GM18909 (cell line): ENCODE results near the gene CPEB3.
"Not testable (repeated sequence)": the region's sequence is repeated elsewhere in the genome, so short reads cannot be mapped to it uniquely, and the experiment has no call there.

ENCODE experiments used
- ATAC-seq: cut with Tn5 transposase; IDR thresholded peaks from one replicate; pipeline ENCODE4 v1.9.1; 2021; ENCODE audit warnings: mild to moderate bottlenecking; ENCODE audit not compliant: unreplicated experiment, poor library complexity

Gene CPEB3

DNA sequence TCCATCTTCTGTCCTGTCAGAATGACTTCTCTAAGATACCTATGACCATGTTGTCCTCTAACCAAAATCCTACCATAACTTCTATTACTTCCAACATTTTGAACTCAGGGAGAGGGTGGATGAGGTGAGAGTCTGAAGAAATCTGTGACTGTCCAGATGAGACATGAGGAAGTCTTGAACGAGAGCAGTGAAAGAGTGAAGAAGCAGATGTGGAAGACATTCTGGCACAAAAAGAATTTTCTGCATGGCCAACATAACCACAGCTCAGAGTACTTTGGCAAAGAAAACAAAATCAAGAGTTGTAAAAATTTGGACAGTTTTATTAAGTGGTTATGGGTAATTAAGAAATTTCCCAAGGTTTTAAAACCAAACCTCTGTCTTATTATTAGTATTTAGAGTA is 141.6 kb downstream of the CPEB3 start:
- ATAC-seq, result no peak

DNA sequence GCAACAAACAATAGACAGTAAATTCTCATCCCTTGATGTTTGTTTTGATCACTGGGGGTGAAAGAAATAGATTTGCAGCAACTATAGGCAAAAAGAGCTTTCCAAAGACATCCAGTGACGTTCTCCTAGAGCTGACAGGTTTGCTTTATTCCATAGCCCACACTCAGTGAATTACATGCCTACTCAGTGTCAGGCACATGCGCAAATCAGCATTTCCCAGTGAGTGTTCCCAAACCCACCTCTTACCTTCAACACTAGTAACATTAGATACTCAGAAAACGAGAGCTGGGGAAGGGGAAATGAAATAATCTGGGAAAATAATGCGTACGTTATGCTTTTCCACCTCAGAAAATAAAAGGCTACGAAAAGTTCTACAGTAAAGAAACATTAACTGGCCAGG is 144.1 kb downstream of the CPEB3 start:
- no peak for ATAC-seq

- ATAC-seq, result no peak
Measured at GRCh38 chr10:92146107-92146506, 144.8 kb downstream of the CPEB3 start.

GRCh38 chr10:92142949-92143348 is 147.9 kb downstream of the CPEB3 start:
- ATAC-seq, result no peak

- ATAC-seq, result no peak
Measured at GRCh38 chr10:92142512-92142911, 148.4 kb downstream of the CPEB3 start.

GRCh38 chr10:92141147-92141546 is 149.7 kb downstream of the CPEB3 start:
- ATAC-seq, result not testable (repeated sequence)

DNA sequence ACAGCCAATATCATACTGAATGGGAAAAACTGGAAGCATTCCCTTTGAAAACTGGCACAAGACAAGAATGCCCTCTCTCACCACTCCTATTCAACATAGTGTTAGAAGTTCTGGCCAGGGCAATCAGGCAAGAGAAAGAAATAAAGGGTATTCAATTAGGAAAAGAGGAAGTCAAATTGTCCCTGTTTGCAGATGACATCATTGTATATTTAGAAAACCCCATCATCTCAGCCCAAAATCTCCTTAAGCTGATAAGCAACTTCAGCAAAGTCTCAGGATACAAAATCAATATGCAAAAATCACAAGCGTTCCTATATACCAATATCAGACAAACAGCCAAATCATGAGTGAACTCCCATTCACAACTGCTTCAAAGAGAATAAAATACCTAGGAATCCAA is 156.8 kb downstream of the CPEB3 start:
- ATAC-seq, result not testable (repeated sequence)

- ATAC-seq, result no peak
Measured at GRCh38 chr10:92131275-92131820, 159.5 kb downstream of the CPEB3 start.

DNA sequence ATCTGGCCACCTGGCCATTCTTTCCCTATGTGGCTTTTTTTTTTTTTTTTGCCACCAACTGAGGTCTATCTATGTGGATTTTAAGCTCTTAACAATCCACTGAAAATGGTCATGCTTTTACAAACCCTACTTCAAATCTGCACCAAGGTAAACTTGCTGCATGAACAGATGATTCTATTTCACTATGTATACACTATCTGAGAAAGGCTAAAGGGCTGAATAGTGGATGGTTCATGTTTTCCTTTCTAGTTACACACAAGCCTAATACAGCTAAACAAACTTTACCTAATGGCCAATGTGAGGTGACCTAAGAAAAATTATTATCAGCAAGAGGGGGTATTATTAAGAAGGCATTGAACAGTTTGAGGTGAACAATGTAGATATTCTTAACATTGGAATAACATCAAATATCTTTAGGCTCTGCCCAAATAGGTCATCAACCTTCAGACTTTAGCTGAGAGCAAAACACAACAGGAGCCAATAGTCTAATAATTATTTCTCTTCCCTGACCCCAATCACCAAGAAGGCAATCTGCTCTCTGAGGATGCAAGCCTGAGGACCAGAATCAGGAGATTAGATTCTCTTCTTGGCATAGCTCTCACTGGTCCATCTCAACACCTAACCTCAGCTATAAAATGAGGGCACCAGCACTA is 160.1 kb downstream of the CPEB3 start:
- ATAC-seq, result no peak

- ATAC-seq, result no peak
Measured at GRCh38 chr10:92126100-92126650, 164.7 kb downstream of the CPEB3 start.

DNA sequence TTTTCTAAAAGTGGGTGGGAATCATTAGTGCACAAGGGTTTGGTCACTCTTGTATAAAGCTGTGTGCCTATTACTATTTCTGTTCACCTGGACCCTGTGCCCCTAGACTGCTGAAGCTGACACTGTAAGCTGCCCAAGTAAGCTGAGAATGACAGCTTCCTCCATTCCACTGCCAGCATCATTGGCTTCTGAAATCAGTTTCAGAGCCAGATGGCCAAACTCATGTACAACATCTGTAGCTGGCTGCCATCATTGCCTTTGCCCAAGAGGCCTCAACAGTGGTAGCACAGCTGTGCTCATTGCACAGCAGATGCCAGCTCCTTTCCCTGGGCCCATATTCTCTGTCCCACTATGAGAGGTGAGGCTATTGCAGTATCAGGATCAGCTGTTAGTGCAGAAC is 165.7 kb downstream of the CPEB3 start:
- no peak for ATAC-seq

DNA sequence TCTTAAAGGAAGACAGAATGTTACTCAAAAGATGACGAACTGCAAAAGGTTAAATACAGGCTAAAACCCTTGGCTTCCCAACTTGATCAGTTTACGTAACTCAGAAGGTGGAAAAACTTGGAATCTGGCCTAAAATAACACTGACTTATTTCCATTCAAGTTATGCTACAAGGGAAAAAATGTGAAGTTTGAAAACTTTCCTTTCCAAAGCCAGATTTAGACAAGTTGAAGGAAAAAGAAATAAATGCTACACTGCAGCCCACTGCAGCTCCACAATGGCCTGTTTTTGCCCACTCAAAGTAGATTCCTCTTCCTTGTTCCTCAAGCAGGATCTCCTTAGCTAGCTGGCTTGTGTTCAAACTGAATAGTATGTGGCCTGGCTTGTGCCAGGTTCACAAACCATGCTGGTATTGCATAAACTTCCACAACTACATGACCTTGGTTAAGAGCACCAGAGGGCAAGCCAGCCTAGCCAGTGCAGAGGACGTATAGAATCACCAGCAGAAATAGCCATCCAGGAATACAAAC is 166.2 kb downstream of the CPEB3 start:
- ATAC-seq, result no peak

GRCh38 chr10:92124020-92124419 is 166.9 kb downstream of the CPEB3 start:
- ATAC-seq, result no peak

- ATAC-seq, result no peak
Measured at GRCh38 chr10:92122941-92123450, 167.9 kb downstream of the CPEB3 start.

DNA sequence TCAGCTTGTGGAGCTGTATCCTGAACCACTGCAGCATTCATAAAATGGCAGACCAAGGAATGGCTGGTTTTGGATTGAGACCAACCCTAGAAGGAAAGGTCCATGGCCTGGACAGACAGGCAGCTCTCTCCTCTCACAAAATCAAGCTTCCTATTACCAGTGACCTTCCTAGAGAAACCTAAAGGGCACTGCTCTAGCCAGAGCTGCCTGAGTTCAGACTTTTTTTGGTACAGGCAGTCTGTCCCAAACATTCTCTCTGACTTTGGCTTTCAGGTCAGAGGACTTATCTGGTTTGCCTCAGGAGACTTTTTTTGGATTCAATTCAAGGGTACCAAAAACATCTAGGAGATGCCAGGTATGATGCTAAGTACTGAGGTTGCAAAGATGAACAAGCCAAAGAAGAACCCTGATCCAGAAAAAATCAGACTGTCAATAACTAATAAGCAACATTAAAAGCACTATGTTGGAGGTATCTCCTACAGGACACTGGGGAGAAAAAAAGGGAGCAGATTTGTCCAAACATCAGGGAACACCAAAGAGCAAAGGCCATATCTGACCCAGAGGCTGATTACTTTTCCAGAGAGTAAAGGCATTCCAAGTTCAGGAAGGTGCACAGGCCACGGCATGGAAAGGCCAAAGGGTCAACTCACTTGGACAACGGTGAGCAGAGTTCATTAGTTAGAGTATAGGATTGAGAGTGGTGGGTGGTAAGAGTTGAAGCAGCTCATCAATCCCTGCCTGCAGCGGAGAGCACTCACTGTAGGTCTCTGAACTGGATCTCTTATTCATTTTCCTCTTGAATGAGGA is 169.0 kb downstream of the CPEB3 start:
- ATAC-seq, result no peak

DNA sequence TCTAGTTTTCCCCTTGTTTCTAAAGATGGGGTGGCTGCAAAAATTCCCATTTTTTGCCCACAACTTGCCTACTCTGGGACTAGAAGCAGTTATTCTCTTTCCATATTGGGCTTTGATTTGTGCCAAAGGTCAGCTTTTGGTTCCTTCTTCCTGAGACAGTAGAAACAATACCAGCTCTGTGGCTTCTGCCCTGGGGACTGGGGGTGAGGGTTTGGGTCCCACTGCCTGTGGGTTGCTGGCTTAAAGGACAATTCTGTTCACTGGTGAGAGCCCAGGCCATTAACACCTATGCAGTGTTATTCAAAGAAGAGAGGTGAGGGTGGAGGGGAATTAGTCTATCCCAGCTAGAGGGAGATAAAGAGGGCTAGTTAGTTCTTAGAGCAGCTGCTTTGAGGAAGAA is 171.5 kb downstream of the CPEB3 start:
- no peak for ATAC-seq

DNA sequence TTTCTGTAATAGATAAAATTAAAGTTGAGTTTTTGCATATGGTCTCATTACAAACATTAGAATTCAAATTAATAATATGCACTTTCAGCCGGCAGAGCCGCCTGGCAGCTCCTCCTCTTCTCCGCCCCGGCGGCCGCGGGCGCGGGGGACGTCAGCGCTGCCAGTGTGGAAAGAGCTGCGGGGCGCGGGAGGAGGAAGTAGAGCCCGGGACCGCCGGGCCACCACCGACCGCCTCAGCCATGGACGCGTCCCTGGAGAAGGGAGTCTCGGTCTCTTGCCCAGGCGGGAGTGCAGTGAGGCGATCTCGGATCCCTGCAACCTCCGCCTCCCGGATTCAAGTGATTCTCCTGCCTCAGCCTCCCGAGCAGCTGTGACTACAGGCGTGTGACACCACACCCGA is 176.0 kb downstream of the CPEB3 start:
- not testable (repeated sequence) for ATAC-seq

DNA sequence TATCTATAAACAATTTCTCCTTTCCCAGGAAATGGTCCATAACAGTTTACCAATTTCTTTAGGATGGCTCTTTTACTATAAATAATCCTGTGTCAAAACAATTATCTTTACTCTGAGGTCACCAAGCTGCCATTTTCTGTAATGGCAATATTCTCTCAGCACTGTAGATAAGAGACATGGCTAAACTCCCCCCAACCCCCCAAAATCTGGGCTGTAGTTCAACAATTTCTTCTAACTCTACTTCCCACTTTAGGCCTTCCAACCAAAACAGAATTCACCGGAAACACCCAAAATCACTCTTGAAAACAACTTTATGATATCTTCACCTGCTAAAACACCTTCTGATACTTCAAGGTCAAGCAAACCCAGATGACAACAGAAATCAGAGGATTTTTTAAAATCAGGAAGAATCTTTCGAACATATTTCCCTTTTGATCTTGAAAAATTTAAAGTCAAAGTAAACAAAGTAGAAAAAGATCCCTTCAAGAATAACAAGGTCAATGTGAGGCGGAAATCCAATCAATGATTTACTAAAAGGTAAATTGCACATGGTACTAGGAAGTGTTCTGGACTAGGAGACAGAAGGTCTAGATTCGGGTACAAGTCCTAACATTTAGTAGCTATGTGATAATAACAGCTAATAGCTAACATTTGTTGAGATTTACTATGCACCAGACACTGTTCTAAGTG is 176.8 kb downstream of the CPEB3 start:
- no peak for ATAC-seq

GRCh38 chr10:92112462-92112861 is 178.4 kb downstream of the CPEB3 start:
- ATAC-seq, result no peak

DNA sequence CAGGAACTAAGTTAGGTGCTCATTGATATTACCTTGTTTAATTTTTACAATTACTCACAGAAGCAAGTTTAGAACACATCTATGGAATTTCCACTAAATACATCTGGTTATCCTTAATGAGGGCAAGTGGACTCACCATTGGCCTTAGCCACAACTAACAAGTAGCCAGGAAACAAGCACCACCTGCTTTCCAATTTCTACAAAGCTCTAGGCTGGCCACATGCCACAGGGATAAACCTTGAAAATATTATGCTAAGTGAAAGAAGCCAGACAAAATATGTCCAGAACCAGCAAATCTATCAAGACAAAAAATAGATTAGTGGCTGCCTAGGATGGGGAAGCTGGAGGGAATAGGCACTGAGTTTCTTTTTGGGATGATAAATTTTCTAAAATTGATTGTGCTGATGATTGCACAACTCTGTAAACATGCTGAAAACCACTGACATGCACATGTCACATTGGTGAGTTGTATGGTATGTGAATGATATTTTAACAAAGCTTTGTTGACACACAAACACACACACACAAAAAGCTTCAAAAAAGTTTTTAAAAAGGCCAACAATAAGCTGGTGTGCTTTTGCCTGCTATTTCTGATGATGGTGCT is 179.4 kb downstream of the CPEB3 start:
- no peak for ATAC-seq
